ENCODE data around the gene SORBS2. TPM values are rescaled to one million over a fixed set of nuclear protein-coding genes. Genes with fewer than 3 reads are reported as not detected.

Gene SORBS2
- total and polyA plus RNA-seq, 2 experiments from 2014 or later, result 0.32 to 1.5 TPM

DNA sequence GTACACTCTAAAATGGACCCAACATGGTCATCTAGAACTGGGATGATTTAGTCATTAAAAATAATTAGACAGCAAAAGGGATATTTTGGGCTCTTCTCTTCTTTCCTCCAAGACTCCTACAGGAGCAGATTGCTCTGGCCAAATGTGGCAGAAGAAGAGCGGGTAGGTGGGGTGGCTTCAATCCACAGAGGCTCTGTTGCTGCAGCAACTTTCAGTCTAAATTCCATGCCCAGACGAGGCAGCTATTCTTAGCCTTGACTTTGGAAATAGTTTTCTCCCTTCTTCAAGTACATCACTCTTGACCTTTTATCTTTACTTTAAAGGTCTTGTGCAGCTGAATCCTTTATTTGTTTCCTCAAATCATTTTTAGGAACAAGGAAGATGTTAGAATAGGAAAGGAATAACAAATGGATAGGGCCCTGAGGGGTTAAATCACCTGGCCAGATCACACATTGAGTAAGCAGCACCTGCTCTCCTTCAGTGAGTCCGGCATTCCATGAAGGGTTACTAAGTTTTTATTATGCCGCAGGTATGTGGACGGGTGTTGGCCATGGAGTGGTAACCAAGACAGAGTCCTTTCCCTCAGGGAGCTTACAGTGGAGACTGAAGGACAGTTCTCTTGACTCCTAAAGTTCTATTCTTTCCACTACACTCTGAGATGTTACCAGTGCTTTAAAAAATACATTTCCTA is 19.3 kb upstream of the SORBS2 start:
- no peaks in the 10 kb centered on the region for H3K27me3 ChIP-seq (replicated peaks; ENCODE audit: insufficient read depth)
- H3K4me3 ChIP-seq, result no peak overlapping the region
- 0 out of 2 replicates have a peak, but pooled peaks cover 3% of the 10 kb centered on the region for H3K4me1 ChIP-seq (ENCODE audit: insufficient read depth)
- no peaks in the 10 kb centered on the region for H3K9me2 ChIP-seq (ENCODE audit: insufficient read depth)
- no peaks in the 10 kb centered on the region for H3F3A ChIP-seq (ENCODE audit: insufficient read depth)
- in situ Hi-C loops (cut with MboI), result no loop called here
- no peaks in the 10 kb centered on the region for H3K9me3 ChIP-seq (ENCODE audit: low read depth)
- no peaks in the 10 kb centered on the region for H4K20me1 ChIP-seq (ENCODE audit: insufficient read depth)
- no peak overlapping the region for H2AFZ ChIP-seq
- no peak for TF ChIP-seq EZH2 (IDR thresholded peaks at IDR 0.05; ENCODE audit: insufficient read depth, poor library complexity, severe bottlenecking)
- no peak for TF ChIP-seq EZH2phosphoT487 (IDR thresholded peaks at IDR 0.05; ENCODE audit: insufficient read depth, low read depth)
- no peak overlapping the region for H3K9ac ChIP-seq
- no peak overlapping the region for H3K4me2 ChIP-seq (ENCODE audit: unreplicated experiment)
- no peak for DNase-seq
- H3K79me2 ChIP-seq (ENCODE audit: insufficient read depth), result no peaks in the 10 kb centered on the region
- H3K36me3 ChIP-seq (ENCODE audit: low read depth), result no peaks in the 10 kb centered on the region
- 65 to 74% methylated on average over 5 of the region's 5 CpGs for WGBS, 2 experiments (ENCODE audit: low coverage in 1 of 2, low lambda C conversion rate in 2 of 2, missing lambda C conversion rate in 2 of 2)
- H3K27ac ChIP-seq, result no peak overlapping the region

- no peak overlapping the region for H3K27ac ChIP-seq
- H3K9me2 ChIP-seq (ENCODE audit: insufficient read depth), result no peaks in the 10 kb centered on the region
- H3K27me3 ChIP-seq (replicated peaks; ENCODE audit: insufficient read depth), result no peaks in the 10 kb centered on the region
- H3K4me2 ChIP-seq (ENCODE audit: unreplicated experiment), result no peak overlapping the region
- no peaks in the 10 kb centered on the region for H3F3A ChIP-seq (ENCODE audit: insufficient read depth)
- no peak for TF ChIP-seq EZH2phosphoT487 (IDR thresholded peaks at IDR 0.05; ENCODE audit: insufficient read depth, low read depth)
- TF ChIP-seq EZH2 (IDR thresholded peaks at IDR 0.05; ENCODE audit: insufficient read depth, poor library complexity, severe bottlenecking), result no peak
- H2AFZ ChIP-seq, result no peak overlapping the region
- H3K36me3 ChIP-seq (ENCODE audit: low read depth), result no peaks in the 10 kb centered on the region
- H3K4me3 ChIP-seq, result no peak overlapping the region
- H3K4me1 ChIP-seq (ENCODE audit: insufficient read depth), result 0 out of 2 replicates have a peak, but pooled peaks cover 3% of the 10 kb centered on the region
- 53 to 59% methylated on average over 4 of the region's 4 CpGs for WGBS, 2 experiments (ENCODE audit: low coverage in 1 of 2, low lambda C conversion rate in 2 of 2, missing lambda C conversion rate in 2 of 2)
- H3K9ac ChIP-seq, result no peak overlapping the region
- no peaks in the 10 kb centered on the region for H3K9me3 ChIP-seq (ENCODE audit: low read depth)
- H3K79me2 ChIP-seq (ENCODE audit: insufficient read depth), result no peaks in the 10 kb centered on the region
- no peaks in the 10 kb centered on the region for H4K20me1 ChIP-seq (ENCODE audit: insufficient read depth)
- in situ Hi-C loops (cut with MboI), result no loop called here
- no peak for DNase-seq
Observed at GRCh38 chr4:185830263-185830994, 18.4 kb upstream of the SORBS2 start.

- H2AFZ ChIP-seq, result no peak overlapping the region
- no peaks in the 10 kb centered on the region for H3K9me2 ChIP-seq (ENCODE audit: insufficient read depth)
- no peak for DNase-seq
- no peak overlapping the region for H3K9ac ChIP-seq
- H3K27me3 ChIP-seq (replicated peaks; ENCODE audit: insufficient read depth), result no peaks in the 10 kb centered on the region; the same call in 1 of the 2 replicates
- no peaks in the 10 kb centered on the region for H3K36me3 ChIP-seq (ENCODE audit: low read depth)
- H3K9me3 ChIP-seq (ENCODE audit: low read depth), result no peaks in the 10 kb centered on the region
- in situ Hi-C loops (cut with MboI), result no loop called here
- H3K4me2 ChIP-seq (ENCODE audit: unreplicated experiment), result no peak overlapping the region
- TF ChIP-seq EZH2phosphoT487 (IDR thresholded peaks at IDR 0.05; ENCODE audit: insufficient read depth, low read depth), result no peak
- TF ChIP-seq EZH2 (IDR thresholded peaks at IDR 0.05; ENCODE audit: insufficient read depth, poor library complexity, severe bottlenecking), result no peak
- no peaks in the 10 kb centered on the region for H3F3A ChIP-seq (ENCODE audit: insufficient read depth)
- 0% methylated on average over 1 of the region's 1 CpG for WGBS, 2 experiments (ENCODE audit: low coverage in 1 of 2, low lambda C conversion rate in 2 of 2, missing lambda C conversion rate in 2 of 2)
- H4K20me1 ChIP-seq (ENCODE audit: insufficient read depth), result no peaks in the 10 kb centered on the region
- H3K4me1 ChIP-seq (ENCODE audit: insufficient read depth), result no peaks in the 10 kb centered on the region
- H3K79me2 ChIP-seq (ENCODE audit: insufficient read depth), result no peaks in the 10 kb centered on the region
- H3K27ac ChIP-seq, result no peak overlapping the region
- H3K4me3 ChIP-seq, result no peak overlapping the region
Observed at GRCh38 chr4:185826381-185826780, 14.4 kb upstream of the SORBS2 start.

DNA sequence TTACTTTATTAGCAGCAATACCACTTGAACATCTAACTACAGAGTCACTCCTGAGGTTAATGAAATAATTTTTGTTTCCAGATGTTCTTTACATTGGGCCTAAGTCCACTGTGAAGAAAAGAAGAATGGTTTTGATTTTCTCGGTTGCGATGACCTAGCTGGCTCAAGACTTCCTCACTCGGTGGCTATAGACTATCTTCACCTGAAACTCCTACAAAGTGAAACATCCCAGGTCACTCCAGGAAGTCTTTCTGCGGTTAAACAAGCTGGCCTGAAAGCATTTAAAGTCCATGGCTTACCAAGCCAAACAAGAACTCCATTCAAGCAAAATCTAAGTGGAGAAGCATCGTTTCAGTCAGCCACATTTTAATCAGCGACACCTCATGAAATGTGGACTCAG is 13.7 kb upstream of the SORBS2 start:
- no peaks in the 10 kb centered on the region for H3K4me1 ChIP-seq (ENCODE audit: insufficient read depth)
- WGBS, 2 experiments (ENCODE audit: low coverage in 1 of 2, low lambda C conversion rate in 2 of 2, missing lambda C conversion rate in 2 of 2), result 39 to 43% methylated on average over 6 of the region's 6 CpGs
- no peak overlapping the region for H3K4me3 ChIP-seq
- H3K4me2 ChIP-seq (ENCODE audit: unreplicated experiment), result no peak overlapping the region
- H3K9me2 ChIP-seq (ENCODE audit: insufficient read depth), result no peaks in the 10 kb centered on the region
- no peak overlapping the region for H3K27ac ChIP-seq
- in situ Hi-C loops (cut with MboI), result no loop called here
- no peaks in the 10 kb centered on the region; the same call in 1 of the 2 replicates for H3K27me3 ChIP-seq (replicated peaks; ENCODE audit: insufficient read depth)
- H3K9ac ChIP-seq, result no peak overlapping the region
- no peak for DNase-seq
- no peak for TF ChIP-seq EZH2phosphoT487 (IDR thresholded peaks at IDR 0.05; ENCODE audit: insufficient read depth, low read depth)
- TF ChIP-seq EZH2 (IDR thresholded peaks at IDR 0.05; ENCODE audit: insufficient read depth, poor library complexity, severe bottlenecking), result no peak
- H2AFZ ChIP-seq, result no peak overlapping the region
- no peaks in the 10 kb centered on the region for H3F3A ChIP-seq (ENCODE audit: insufficient read depth)
- H3K79me2 ChIP-seq (ENCODE audit: insufficient read depth), result no peaks in the 10 kb centered on the region
- H3K9me3 ChIP-seq (ENCODE audit: low read depth), result no peaks in the 10 kb centered on the region
- no peaks in the 10 kb centered on the region for H3K36me3 ChIP-seq (ENCODE audit: low read depth)
- H4K20me1 ChIP-seq (ENCODE audit: insufficient read depth), result no peaks in the 10 kb centered on the region

Measured in GM23248 (cell line).